GM15510 (cell line): Measurements from ENCODE around the gene FAF2.

Experiments
- POLR2A ChIP-seq: IDR thresholded peaks from 3 replicates; pipeline ENCODE4 v1.6.1; 2011; ENCODE audit warnings: borderline replicate concordance; ENCODE audit not compliant: insufficient read length; ENCODE audit errors: extremely low read depth

FAF2 gene

DNA sequence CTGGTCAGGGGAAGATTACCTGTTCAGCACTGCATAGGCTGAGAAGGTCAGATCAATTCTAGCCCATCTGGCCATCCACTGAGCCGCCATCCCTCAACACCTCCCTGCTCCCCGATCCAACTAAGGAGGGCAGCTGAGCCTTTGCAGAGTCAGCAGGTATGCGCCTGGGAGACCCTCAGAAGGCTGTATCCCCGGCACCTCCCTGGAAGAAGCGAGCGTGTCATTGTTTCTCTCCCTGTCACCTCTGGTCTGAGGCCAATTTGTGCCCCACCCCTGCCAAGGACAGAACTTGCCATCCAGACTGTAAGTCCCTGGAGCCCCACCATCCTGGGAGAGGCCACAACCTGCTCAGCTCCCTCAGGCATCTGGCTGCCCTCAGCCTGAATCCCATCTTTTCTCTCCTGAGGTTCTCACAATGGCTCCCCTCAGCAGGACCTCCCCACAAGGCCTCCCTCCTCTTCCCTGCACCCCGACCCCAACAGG, 34.4 kb upstream of the FAF2 start:
- TF ChIP-seq POLR2A = no peak

DNA sequence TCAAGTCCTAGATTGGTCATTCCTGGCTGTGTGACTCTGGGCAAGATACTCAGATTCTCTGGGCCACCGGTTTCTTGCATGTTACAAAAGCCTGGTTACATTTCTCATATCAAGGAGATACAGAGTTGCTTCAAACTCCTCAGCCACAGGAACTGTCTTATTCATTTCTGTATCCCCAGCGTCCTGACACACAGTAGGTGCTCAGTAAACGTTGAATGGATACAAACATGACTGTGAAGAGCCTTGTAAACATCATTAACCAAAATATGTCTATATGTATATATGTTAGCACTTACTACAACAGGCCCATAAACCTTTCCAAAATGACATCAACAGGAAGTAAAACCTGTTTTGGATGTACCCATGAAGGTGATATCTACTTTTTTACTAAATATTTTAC, 33.5 kb upstream of the FAF2 start:
- TF ChIP-seq POLR2A = no peak

DNA sequence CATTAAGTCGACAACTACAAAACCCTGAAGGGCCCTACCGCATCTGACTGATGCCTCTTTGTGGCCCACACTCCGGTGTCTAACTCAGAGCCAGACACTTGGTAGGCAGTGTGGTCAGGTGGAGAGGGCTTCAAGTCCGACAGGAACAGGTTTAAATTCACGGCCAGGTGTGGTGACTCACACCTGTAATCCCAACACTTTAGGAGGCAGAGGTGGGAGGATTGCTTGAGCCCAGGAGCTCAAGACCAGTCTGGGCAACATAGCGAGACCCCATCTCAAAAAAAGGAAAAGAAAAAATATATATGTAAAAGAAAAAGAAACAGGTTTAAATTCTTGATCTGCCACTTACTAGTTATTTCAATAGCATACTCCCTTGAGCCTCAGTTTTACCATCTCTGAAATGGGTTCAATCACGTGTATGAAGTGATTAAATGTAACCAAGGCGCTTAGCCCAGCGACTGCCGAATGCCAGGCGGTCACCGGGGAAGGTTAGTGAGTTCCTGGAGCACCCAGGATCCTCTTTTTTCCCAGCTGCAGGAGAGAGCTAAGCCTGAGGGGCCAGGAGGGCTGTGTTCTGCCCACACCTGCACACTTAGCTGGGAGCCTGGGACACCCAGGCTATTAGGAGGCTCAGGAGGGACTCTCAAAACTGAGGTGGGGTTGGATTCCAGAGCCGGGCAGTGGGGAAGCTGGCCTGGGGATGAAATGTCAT, 32.8 kb upstream of the FAF2 start:
- TF ChIP-seq POLR2A = no peak

DNA sequence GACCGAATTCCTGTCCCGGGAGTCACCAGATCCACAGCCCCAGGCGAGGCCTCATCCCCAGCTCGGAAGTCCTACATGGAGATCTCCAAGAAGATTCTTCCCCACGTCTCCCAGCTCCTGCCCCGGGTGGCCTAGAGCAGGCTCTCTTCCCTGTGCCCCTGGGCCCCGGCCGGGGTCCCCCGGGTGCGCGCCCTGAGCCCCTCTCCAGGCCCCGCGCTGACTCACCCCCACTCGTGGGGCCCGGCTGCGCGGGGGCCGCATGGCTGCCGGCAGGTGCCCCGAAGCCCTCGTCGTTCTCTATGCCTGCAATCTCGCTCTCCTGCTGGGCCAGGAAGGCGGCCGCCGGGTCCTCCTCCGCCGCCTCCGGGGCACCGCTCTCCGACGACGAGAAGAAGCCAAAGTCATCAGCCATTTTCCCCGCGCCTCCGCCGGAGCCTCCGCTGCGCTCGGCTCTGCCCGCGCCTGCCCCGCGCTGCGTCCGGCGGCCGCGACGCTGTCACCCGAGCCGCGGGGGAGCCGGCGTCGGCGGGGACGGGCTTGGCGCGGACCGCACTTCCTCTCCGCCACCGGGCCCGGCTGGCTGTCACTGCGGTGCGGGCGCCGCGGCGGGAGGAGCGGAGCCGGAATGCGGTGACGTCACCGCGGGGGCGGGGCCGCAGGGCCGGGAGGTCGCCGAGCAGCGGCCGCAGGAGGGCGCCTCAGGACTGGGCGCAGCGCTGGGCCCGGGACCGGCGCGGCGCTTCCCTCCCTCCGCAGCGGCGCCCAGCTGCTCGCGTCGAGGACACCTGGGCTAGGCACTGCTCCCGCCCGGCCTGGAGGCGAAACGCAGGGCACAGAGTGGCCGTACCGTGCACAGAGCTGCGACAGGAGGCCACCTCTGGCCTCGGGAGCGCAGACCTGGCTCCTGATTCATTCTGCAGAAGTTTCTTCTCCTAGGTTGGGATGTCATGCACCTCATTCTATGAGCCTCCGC, 31.9 kb upstream of the FAF2 start, which contains the start of gene CLTB:
Gene CLTB, minus strand, starts transcription at position 588 of the 973 bp plus-strand sequence. Its CDS starts 176 bp downstream, at position 412.
- TF ChIP-seq POLR2A = peak; percentile 75

DNA sequence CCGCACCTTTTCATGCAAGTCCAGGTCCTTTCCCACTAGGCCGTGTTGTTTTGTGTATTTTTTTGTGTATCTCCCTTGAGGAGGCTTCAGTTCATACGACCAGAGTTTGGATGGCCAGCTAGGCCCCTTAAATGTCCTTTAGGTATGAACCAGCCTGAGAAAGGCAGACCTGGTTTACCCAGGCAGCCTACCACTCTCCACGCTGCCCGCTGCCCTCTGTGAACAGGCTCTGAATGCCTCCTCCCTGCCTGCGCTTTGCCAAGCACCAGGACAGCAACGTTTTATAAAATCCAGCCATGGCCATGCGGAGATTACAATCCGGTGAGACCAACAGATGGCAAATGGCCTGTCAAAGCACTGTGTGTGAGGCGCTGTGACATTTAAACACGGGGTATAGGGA, 31.2 kb upstream of the FAF2 start:
- no peak for TF ChIP-seq POLR2A

DNA sequence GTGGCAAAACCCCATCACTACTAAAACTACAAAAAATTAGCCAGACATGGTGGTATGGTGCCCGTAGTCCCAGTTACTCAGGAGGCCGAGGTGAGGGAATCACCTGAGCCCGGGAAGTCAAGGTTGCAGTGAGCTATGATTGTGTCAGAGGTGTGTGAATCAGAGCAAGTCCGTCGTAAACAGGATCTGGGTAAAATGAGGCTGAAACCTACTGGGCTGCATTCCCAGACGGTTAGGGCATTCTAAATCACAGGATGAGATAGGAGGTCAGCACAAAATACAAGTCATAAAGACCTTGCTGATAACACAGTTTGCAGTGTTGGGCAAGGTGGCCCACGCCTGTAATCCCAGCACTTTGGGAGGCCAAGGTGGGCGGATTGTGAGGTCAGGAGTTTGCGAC, 29.9 kb upstream of the FAF2 start:
- no peak for TF ChIP-seq POLR2A

DNA sequence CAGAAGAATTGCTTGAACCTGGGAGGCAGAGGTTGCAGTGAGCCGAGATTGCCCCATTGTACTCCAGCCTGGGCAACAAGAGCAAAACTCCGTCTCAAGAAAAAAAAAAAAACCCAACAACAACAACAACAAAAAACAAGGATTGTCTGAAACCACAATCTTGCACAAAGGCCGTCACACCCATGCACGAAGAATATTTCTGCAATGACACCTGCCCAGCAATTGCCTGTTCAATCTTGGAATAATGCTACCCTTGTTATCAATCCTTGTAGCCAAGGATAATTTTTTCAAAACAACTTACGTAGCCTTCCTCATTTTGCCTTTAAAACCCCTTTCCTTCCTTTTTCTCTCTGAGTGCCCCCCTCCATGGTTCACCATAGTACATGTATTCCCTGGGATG, 28.1 kb upstream of the FAF2 start:
- TF ChIP-seq POLR2A = no peak

DNA sequence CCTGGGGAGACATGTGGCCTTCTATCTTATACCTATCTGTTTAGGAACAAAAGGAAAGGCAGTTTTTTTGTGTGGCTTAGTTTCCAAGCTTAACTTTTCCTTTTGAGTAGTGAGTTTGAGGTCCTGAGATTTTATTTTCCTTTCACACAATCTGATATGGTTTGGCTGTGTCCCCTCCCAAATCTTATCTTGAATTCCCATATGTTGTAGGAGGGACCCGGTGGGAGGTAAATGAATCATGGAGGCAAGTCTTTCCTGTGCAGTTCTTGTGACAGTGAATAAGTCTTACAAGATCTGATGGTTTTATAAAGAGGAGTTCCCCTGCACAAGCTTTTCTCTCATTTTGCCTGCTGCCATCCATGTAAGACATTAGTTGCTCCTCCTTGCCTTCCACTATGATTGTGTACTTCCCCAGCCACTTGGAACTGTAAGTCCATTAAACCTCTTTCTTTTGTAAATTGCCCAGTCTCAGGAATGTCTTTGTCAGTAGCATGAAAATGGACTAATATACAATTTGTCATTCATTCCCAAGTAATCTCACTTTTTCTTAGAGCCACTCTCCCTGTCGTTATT, 27.1 kb upstream of the FAF2 start:
- TF ChIP-seq POLR2A = no peak

DNA sequence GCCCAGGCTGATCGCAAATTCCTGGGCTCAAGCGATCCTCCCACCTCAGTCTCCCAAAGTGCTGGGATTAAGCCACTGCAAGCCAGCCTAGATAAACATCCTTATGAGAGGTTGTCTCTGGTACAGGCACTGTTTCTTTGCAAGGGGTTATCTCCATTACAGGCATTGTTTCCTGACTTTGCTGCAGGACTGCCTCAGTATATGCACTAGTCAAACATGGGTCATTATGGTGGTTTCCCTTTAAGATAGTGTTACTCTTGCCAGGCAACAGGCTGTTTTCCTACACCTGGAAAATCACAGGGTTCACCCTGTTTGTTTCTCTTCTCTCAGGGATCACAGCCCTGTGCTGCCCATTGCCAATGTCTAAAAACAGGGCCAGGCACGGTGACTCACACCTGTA, 24.0 kb upstream of the FAF2 start:
- no peak for TF ChIP-seq POLR2A

DNA sequence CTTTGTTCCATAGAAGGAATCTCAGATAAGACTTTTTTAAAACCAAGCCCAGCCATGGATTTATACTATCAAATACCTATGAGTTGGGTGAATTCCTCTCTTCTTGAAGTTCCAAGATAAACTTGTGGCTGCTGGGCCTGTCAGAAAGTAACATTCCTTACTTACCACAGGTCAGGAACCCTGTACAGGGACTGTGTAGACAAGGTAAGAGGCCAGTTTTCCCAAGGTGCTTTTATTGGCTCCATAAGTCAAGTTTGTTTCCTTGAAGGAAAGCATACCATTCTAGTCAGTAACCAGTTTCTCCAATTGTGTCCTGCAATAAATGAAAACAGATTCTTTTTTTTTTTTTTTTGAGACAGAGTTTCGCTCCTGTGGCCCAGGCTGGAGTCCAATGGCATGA, 23.0 kb upstream of the FAF2 start:
- no peak for TF ChIP-seq POLR2A

DNA sequence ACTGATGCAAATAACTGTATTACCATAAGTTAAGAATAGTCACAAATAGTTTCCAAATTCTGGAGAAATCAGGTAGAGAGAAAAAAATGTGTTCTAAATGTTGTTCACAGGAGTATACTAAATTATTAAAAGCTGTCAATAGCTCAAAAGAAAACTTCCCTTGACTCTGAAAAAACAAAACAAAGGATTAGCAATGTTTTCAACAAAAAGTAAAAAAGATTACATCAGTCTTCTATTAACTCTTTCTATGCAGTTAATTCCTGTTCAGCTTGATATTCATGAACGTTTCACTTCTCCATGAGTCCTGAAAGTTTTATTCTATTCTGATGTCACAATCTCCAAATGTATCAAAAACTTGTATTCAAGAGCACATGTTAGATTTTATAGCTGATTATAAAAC, 22.4 kb upstream of the FAF2 start:
- TF ChIP-seq POLR2A = no peak

DNA sequence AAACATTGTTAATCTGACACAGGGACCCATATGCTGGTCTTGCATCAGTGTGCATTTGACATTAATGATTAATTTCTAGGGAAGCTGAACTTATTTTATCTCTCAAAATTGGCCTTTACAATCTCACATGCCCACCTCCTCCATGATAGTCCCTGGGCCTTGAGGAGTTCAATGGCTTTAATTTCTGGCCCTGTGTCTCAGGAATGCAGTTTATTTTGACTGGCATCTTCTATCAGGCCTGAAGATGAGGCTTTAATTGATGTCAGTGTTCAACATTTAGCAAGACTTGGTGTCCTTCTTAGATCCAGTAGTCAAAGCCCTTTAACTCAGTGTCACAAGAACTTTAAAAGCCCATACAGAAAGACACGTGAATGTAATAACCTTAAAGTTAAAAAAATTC, 21.3 kb upstream of the FAF2 start:
- TF ChIP-seq POLR2A = no peak

DNA sequence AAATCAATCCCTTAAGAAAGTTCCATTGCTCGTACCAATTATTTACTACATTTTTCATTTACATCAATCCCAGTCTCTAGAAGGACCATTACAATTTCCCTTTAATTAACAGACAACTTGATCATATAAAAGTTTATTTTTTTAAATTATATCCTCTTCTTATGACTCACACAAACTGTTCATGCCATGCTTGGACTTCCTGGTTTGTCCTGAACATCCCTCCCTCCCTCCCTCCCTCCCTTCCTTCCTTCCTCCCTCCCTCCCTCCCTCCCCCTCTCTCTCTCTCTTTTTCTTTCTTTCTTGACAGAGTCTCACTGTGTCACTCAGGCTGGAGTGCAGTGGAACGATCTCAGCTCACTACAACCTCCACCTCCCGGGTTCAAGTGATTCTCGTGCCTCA, 20.2 kb upstream of the FAF2 start:
- TF ChIP-seq POLR2A = no peak

DNA sequence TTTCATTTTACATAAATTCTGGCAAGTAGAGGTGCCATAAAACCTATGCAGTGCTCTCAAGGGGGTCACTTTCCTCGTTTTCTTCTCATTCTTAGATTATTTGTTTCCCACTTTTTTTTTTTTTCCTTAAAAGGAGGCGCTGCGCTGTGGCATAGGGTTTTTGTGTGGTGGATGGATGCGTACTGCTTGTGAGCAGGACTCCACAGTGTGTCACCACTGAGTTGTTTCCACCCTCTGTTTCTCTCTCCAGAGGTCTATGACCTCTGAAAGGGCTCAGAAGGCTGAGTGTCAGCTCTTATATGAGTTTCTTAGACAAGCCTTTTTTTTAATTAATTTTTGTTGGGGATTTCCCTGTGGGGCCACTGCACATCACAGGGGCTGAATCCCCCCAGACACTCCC, 18.2 kb upstream of the FAF2 start:
- no peak for TF ChIP-seq POLR2A

DNA sequence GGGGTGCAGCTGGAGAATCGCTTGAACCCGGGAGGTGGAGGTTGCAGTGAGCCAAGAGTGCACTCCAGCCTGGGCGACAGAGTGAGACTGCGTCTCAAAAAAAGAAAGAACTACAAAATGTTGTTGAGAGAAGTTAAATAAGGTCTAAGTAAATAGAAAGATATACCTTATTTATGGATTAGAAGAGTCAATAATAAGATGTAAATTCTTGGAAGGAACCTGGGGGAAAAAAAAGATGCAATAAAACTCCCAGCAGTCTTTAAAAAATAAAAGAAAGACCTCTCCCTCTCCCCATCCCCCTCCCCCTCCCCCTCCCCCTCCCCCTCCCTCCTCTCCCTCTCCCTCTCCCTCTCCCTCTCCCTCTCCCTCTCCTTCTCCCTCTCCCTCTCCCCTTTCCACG, 15.5 kb upstream of the FAF2 start:
- TF ChIP-seq POLR2A = no peak
